Measurements from ENCODE around the gene DCDC1. TPM values are rescaled to one million over a fixed set of nuclear protein-coding genes. Genes with fewer than 3 reads are reported as not detected.

DCDC1 gene
- total and polyA plus RNA-seq, 9 of the 15 experiments (the other 6 are each of a cell fraction or from before 2014, with no cell fraction given) = 0.05 to 0.18 (median 0.08) TPM; not detected in 3

DNA sequence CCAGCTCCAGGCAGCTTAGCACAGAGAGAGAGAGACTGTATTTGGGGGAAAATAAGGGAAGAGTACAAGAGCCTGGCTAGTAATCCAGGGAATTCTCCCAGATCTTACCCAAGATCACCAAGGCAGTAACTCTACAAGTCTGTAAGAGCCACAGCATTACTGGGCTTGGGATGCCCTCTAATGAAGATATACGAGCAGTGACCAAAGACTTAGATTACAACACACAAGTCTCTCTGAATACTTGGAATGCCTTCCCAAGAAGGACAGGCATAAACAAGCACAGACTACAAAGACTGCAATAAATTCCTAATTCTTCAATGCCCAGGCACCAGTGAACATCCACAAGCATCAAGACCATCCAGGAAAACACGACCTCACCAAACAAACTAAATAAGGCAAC is 17.8 kb upstream of the DCDC1 start:
- Histone ChIP-seq H4K20me1 (replicated peaks; ENCODE audit: control insufficient read depth, insufficient read depth, low read length) (no peaks in the 10 kb centered on the region), H3K4me3 (no peak overlapping the region), H3K36me3 (ENCODE audit: control insufficient read depth, insufficient read depth, low read length) (peaks cover 4% of the 10 kb centered on the region; the same call in 2 of the 3 replicates), H3K9me3 (replicated peaks; ENCODE audit: control insufficient read depth, insufficient read depth, low read depth, low read length) (no peaks in the 10 kb centered on the region), H3K4me2 (ENCODE audit: insufficient read depth, low read length) (no peak overlapping the region), H3K9ac (ENCODE audit: insufficient read depth in 1 of 2, low read depth in 2 of 2, low read length in 2 of 2) (no peak overlapping the region), H2AFZ (ENCODE audit: low read depth, low read length) (no peak overlapping the region), H3K79me2 (ENCODE audit: control insufficient read depth, insufficient read depth, low read length) (no peaks in the 10 kb centered on the region), H3K4me1 (replicated peaks in 1 of 2; ENCODE audit: control insufficient read depth in 2 of 2, insufficient read depth in 2 of 2, low read length in 2 of 2) (no peaks in the 10 kb centered on the region), H3K27ac (ENCODE audit: extremely low read depth, low read depth, low read length) (no peak overlapping the region), H3K27me3 (ENCODE audit: control insufficient read depth in 2 of 2, insufficient read depth in 2 of 2, low read length in 2 of 2) (no peaks in the 10 kb centered on the region), H3K9me1 (ENCODE audit: control insufficient read depth, insufficient read depth, low read length) (no peaks in the 10 kb centered on the region)
- TF ChIP-seq, protein P1, sequence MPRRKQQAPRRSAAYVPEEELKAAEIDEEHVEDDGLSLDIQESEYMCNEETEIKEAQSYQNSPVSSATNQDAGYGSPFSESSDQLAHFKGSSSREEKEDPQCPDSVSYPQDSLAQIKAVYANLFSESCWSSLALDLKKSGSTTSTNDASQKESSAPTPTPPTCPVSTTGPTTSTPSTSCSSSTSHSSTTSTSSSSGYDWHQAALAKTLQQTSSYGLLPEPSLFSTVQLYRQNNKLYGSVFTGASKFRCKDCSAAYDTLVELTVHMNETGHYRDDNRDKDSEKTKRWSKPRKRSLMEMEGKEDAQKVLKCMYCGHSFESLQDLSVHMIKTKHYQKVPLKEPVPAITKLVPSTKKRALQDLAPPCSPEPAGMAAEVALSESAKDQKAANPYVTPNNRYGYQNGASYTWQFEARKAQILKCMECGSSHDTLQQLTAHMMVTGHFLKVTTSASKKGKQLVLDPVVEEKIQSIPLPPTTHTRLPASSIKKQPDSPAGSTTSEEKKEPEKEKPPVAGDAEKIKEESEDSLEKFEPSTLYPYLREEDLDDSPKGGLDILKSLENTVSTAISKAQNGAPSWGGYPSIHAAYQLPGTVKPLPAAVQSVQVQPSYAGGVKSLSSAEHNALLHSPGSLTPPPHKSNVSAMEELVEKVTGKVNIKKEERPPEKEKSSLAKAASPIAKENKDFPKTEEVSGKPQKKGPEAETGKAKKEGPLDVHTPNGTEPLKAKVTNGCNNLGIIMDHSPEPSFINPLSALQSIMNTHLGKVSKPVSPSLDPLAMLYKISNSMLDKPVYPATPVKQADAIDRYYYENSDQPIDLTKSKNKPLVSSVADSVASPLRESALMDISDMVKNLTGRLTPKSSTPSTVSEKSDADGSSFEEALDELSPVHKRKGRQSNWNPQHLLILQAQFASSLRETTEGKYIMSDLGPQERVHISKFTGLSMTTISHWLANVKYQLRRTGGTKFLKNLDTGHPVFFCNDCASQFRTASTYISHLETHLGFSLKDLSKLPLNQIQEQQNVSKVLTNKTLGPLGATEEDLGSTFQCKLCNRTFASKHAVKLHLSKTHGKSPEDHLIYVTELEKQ (CRISPR knock-in tag; IDR thresholded peaks at IDR 0.05) = no peak
- TF ChIP-seq PHB2 (IDR thresholded peaks at IDR 0.05; ENCODE audit: low read depth) = no peak
- TF ChIP-seq, protein P2, sequence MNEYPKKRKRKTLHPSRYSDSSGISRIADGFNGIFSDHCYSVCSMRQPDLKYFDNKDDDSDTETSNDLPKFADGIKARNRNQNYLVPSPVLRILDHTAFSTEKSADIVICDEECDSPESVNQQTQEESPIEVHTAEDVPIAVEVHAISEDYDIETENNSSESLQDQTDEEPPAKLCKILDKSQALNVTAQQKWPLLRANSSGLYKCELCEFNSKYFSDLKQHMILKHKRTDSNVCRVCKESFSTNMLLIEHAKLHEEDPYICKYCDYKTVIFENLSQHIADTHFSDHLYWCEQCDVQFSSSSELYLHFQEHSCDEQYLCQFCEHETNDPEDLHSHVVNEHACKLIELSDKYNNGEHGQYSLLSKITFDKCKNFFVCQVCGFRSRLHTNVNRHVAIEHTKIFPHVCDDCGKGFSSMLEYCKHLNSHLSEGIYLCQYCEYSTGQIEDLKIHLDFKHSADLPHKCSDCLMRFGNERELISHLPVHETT (CRISPR knock-in tag; conservative IDR thresholded peaks at IDR 0.05 in 1 of 2, IDR thresholded peaks at IDR 0.05 in 1 of 2) = no peak
- no peak for TF ChIP-seq TARDBP (IDR thresholded peaks at IDR 0.05)
- TF ChIP-seq SREBF2 (CRISPR knock-in tag; IDR thresholded peaks at IDR 0.05) = no peak
- no peak for TF ChIP-seq POLR2A (conservative IDR thresholded peaks at IDR 0.05)
- no peak for TF ChIP-seq GABPB2 (CRISPR knock-in tag; conservative IDR thresholded peaks at IDR 0.05)
- TF ChIP-seq XRCC3 (IDR thresholded peaks at IDR 0.05) = no peak
- no peak for TF ChIP-seq SP2 (IDR thresholded peaks at IDR 0.05; ENCODE audit: extremely low read depth, low read depth, low read length, poor library complexity, severe bottlenecking)
- no peak for TF ChIP-seq PHTF2 (CRISPR knock-in tag; IDR thresholded peaks at IDR 0.05)
- no peak for TF ChIP-seq MTA2 (IDR thresholded peaks at IDR 0.05; ENCODE audit: low read depth)
- no peak for TF ChIP-seq ZFX (CRISPR knock-in tag; IDR thresholded peaks at IDR 0.05)
- TF ChIP-seq ZNF41 (CRISPR knock-in tag; conservative IDR thresholded peaks at IDR 0.05) = no peak
- no peak for TF ChIP-seq NCOA4 (IDR thresholded peaks at IDR 0.05; ENCODE audit: partially characterized antibody)
- TF ChIP-seq, protein P3, sequence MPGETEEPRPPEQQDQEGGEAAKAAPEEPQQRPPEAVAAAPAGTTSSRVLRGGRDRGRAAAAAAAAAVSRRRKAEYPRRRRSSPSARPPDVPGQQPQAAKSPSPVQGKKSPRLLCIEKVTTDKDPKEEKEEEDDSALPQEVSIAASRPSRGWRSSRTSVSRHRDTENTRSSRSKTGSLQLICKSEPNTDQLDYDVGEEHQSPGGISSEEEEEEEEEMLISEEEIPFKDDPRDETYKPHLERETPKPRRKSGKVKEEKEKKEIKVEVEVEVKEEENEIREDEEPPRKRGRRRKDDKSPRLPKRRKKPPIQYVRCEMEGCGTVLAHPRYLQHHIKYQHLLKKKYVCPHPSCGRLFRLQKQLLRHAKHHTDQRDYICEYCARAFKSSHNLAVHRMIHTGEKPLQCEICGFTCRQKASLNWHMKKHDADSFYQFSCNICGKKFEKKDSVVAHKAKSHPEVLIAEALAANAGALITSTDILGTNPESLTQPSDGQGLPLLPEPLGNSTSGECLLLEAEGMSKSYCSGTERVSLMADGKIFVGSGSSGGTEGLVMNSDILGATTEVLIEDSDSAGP (CRISPR knock-in tag; IDR thresholded peaks at IDR 0.05) = no peak
- CTCF ChIA-PET (ENCODE audit: low intra/inter-chr PET ratio) = interaction anchor here (0.6 kb wide), 1 partner anchor 10 kb away, joined by 5 read pairs; no protein-coding TSS in a partner anchor
- POLR2A ChIA-PET = no interaction called here
- 87% methylated on average over 2 of the region's 2 CpGs for WGBS (ENCODE audit: insufficient coverage, low coverage, missing lambda C conversion rate)
- ATAC-seq = no peak
- BruUV-seq (replicated peaks) = no TSS peak
- FAIRE-seq = no peak
- no peak for DNase-seq (ENCODE audit: extremely low read depth in 1 of 4, low spot score in 3 of 4)
- intact Hi-C loops (cut with micrococcal nuclease) = no loop called here
- in situ Hi-C loops (cut with MboI) = no loop called here

All from K562 (cell line).